HepG2 (cell line): ENCODE data around the gene DNAJC5. TPM values are rescaled to one million over a fixed set of nuclear protein-coding genes. Genes with fewer than 3 reads are reported as not detected.

Source experiments
- ELF1 ChIP-seq: sonication (generic); formaldehyde crosslinking; IDR thresholded peaks from 2 replicates; pipeline ENCODE4 v1.4.0; 2020; ENCODE audit warnings: missing genetic modification reagents
- FOXK1 ChIP-seq: sonication (generic); formaldehyde crosslinking; IDR thresholded peaks from 2 replicates; pipeline ENCODE4 v1.4.0; 2020; ENCODE audit warnings: low read depth, missing genetic modification reagents, borderline replicate concordance
- GATAD2A ChIP-seq: IDR thresholded peaks from 2 replicates; pipeline ENCODE4 v1.6.1; 2016
- KAT7 ChIP-seq: IDR thresholded peaks from 2 replicates; pipeline ENCODE4 v1.6.1; 2018; ENCODE audit warnings: borderline replicate concordance, missing compliant biosample characterization
- MXI1 ChIP-seq: IDR thresholded peaks from 3 replicates; pipeline ENCODE4 v1.6.1; 2012; ENCODE audit warnings: low read depth, low read length, inconsistent platforms, borderline replicate concordance
- NCOA1 ChIP-seq: sonication (generic); formaldehyde crosslinking; IDR thresholded peaks from 2 replicates; pipeline ENCODE4 v1.9.0; 2021; ENCODE audit warnings: missing genetic modification reagents
- NR0B2 ChIP-seq: sonication (generic); formaldehyde crosslinking; IDR thresholded peaks from 2 replicates; pipeline ENCODE4 v1.4.0; 2020; ENCODE audit warnings: mild to moderate bottlenecking, missing genetic modification reagents
- PCBP1 ChIP-seq: fragments of 200-400 bp; formaldehyde crosslinking; IDR thresholded peaks from 2 replicates; pipeline ENCODE4 v1.6.1; 2017; ENCODE audit warnings: mild to moderate bottlenecking, low read depth, low read length, borderline replicate concordance
- PREB ChIP-seq: sonication (generic); formaldehyde crosslinking; IDR thresholded peaks from 2 replicates; pipeline ENCODE4 v1.4.0; 2020; ENCODE audit warnings: missing genetic modification reagents
- RARA ChIP-seq: IDR thresholded peaks from 2 replicates; pipeline ENCODE4 v1.6.1; 2016; ENCODE audit warnings: missing genetic modification reagents, missing compliant biosample characterization
- RXRB ChIP-seq: IDR thresholded peaks from 2 replicates; pipeline ENCODE4 v1.6.1; 2016; ENCODE audit warnings: borderline replicate concordance, missing genetic modification reagents, missing compliant biosample characterization
- TBL1XR1 ChIP-seq: fragments of 150-350 bp; IDR thresholded peaks from 2 replicates; pipeline ENCODE4 v1.6.1; 2014; ENCODE audit warnings: borderline replicate concordance, low read length; ENCODE audit not compliant: partially characterized antibody
- TRAFD1 ChIP-seq: sonication (generic); formaldehyde crosslinking; IDR thresholded peaks from 2 replicates; pipeline ENCODE4 v1.5.1; 2020; ENCODE audit warnings: missing genetic modification reagents, mild to moderate bottlenecking, borderline replicate concordance
- ZMYM2 ChIP-seq: sonication (generic); formaldehyde crosslinking; IDR thresholded peaks from 2 replicates; pipeline ENCODE4 v1.8.0; 2022; ENCODE audit warnings: mild to moderate bottlenecking, missing genetic modification reagents
- ZNF318 ChIP-seq: sonication (generic); formaldehyde crosslinking; IDR thresholded peaks from 2 replicates; pipeline ENCODE4 v1.4.0; 2020; ENCODE audit warnings: mild to moderate bottlenecking, missing genetic modification reagents
- ZNF589 ChIP-seq: sonication (generic); formaldehyde crosslinking; conservative IDR thresholded peaks from 2 replicates; pipeline ENCODE4 v1.8.0; 2022; ENCODE audit warnings: mild to moderate bottlenecking, moderate library complexity, missing genetic modification reagents
- ZNF629 ChIP-seq: sonication (generic); formaldehyde crosslinking; conservative IDR thresholded peaks from 2 replicates; pipeline ENCODE4 v1.5.0; 2020; ENCODE audit warnings: missing genetic modification reagents
- polyA plus RNA-seq, 8 experiments: library from polyadenylated mRNA; depleted of rRNA in 3 of 8; stranded (reverse) in 7 of 8; unstranded in 1 of 8; fragments of >200 nt; fragmentation: Illumina TruSeq in 4 of 8; extraction: Trizol in 4 of 8; gene quantifications; 2 replicates each; pipeline versions ENCODE4 v1.2.1 to v1.2.3, GENCODE V29; 2011 to 2016; ENCODE audit warnings: low read depth in 4 of 8, missing spikeins in 1 of 8, mixed read lengths in 1 of 8; ENCODE audit not compliant: insufficient read depth in 1 of 8
- total RNA-seq, 5 experiments: library from RNA; depleted of rRNA; stranded (reverse); fragments of >200 nt; fragmentation: Illumina TruSeq; extraction: Trizol; gene quantifications; 2 replicates each; pipeline ENCODE4 v1.2.3, GENCODE V29; 2016; ENCODE audit warnings: low read depth in 1 of 5

DNAJC5 gene
- total and polyA plus RNA-seq, 2 of the 13 experiments (the other 11 are each of a cell fraction or from before 2014, with no cell fraction given), result 42.8 to 64.5 TPM

GRCh38 chr20:63858393-63859165 is 36.3 kb upstream of the DNAJC5 start (continued):
- no peak for TF ChIP-seq ZNF629 (CRISPR knock-in tag)
- TF ChIP-seq PCBP1, result 0 out of 2 replicates have a peak, but pooled peaks have one; percentile 63
- TF ChIP-seq ZNF318 (CRISPR knock-in tag), result no peak
- peak; percentile 60; the same call in 1 of the 2 replicates for TF ChIP-seq FOXK1
- peak; percentile 88 for TF ChIP-seq RXRB (CRISPR knock-in tag)
- TF ChIP-seq PREB (CRISPR knock-in tag), result no peak
- no peak for TF ChIP-seq ZNF589 (CRISPR knock-in tag)
- TF ChIP-seq NCOA1 (CRISPR knock-in tag), result no peak; the same call in 1 of the 2 replicates
- no peak; the same call in 2 of the 3 replicates for TF ChIP-seq MXI1
- TF ChIP-seq TRAFD1 (CRISPR knock-in tag), result no peak
- peak; percentile 45; the same call in 1 of the 2 replicates for TF ChIP-seq GATAD2A (CRISPR knock-in tag)
- no peak; the same call in 1 of the 2 replicates for TF ChIP-seq KAT7
- no peak for TF ChIP-seq TBL1XR1
- TF ChIP-seq ZMYM2 (CRISPR knock-in tag), result peak; percentile 44; the same call in 1 of the 2 replicates
- TF ChIP-seq NR0B2 (CRISPR knock-in tag), result no peak
- TF ChIP-seq RARA, result peak; percentile 71
- 0 out of 2 replicates have a peak, but pooled peaks have one; percentile 34 for TF ChIP-seq ELF1 (CRISPR knock-in tag)
